Left lung (tissue), 10 donors: Measurements from ENCODE around the gene RAB5B. TPM values are rescaled to one million over a fixed set of nuclear protein-coding genes. Genes with fewer than 3 reads are reported as not detected.
"Not testable (repeated sequence)": the region's sequence is repeated elsewhere in the genome, so short reads cannot be mapped to it uniquely, and the experiment has no call there.

ENCODE experiments used
- ATAC-seq: fragments of 200-7000 bp; cut with Tn5 transposase; one replicate; pipeline ENCODE4 v1.9.1; 2020; ENCODE audit warnings: moderate library complexity
- DNase-seq, 4 donors: peaks; one replicate each; pipeline ENCODE4 v3.0.0-alpha.2; 2013 to 2020
- H3K27ac ChIP-seq, 2 donors: fragments of 200-600 bp; sonication (generic) in 1 of 2; one replicate each; pipeline versions ENCODE4 v1.5.0 to v1.8.0; 2020 to 2021
- H3K27me3 ChIP-seq, 2 donors: fragments of 200-600 bp; sonication (generic) in 1 of 2; one replicate each; pipeline versions ENCODE4 v1.5.0 to v1.8.0; 2020 to 2021
- H3K36me3 ChIP-seq, 2 donors: fragments of 200-600 bp; sonication (generic) in 1 of 2; one replicate each; pipeline versions ENCODE4 v1.5.0 to v1.8.0; 2020 to 2021
- H3K4me1 ChIP-seq, 2 donors: fragments of 200-600 bp; one replicate each; pipeline ENCODE4 v1.8.0; 2021
- H3K4me3 ChIP-seq, 2 donors: fragments of 200-600 bp; sonication (generic) in 1 of 2; one replicate each; pipeline versions ENCODE4 v1.5.0 to v1.8.0; 2020 to 2021; ENCODE audit warnings: mild to moderate bottlenecking in 1 of 2
- H3K9me3 ChIP-seq, 2 donors: fragments of 200-600 bp; sonication (generic) in 1 of 2; one replicate each; pipeline versions ENCODE4 v1.5.0 to v1.8.0; 2020 to 2021
- intact Hi-C, 2 donors: fragments of 100-400 bp; cut with DNase I; formaldehyde crosslinking; loops; one replicate each; pipeline versions ENCODE4 v1.11.2 to v1.14.2; 2022
- polyA plus RNA-seq, 6 donors: library from polyadenylated mRNA; unstranded; fragments of 120-200 nt; gene quantifications; one replicate each; pipeline ENCODE4 v1.2.1, GENCODE V29; 2013; ENCODE audit not compliant: insufficient read length in 6 of 6
- total RNA-seq, 2 donors: library from RNA; stranded (reverse); fragmentation: NEBNext Ultra II Directional; extraction: Animal tissue kit (Norgen Biotek cat#: 25700); gene quantifications; one replicate each; pipeline ENCODE4 v1.2.1, GENCODE V29; 2021
- TF ChIP-seq, protein P1 (sequence below), 2 donors: fragments of 200-600 bp; sonication (generic) in 1 of 2; IDR thresholded peaks; one replicate each; pipeline versions ENCODE4 v1.5.0 to v1.8.0; 2021; ENCODE audit warnings: antibody characterized with exemption in 2 of 2
- donor health status: DM: no; HTN: yes; CAD: no.
- donor health status: DM: no; HTN: no; CAD: no.

The RAB5B gene
- total and polyA plus RNA-seq, 8 donors: 116 to 175 (median 142) TPM

GRCh38 chr12:55985341-55985740 lies 11.5 kb downstream of the RAB5B start:
- ATAC-seq: no peak
- H3K36me3 ChIP-seq: peaks cover 0 to 87% of the 10 kb centered on the region in 2 donors
- intact Hi-C loops: no loop called here

GRCh38 chr12:55985976-55986375 lies 12.1 kb downstream of the RAB5B start:
- H3K27ac ChIP-seq, H3K4me3 ChIP-seq, intact Hi-C loops, H3K9me3 ChIP-seq, DNase-seq, H3K27me3 ChIP-seq, ATAC-seq: not testable (repeated sequence)
- H3K4me1 ChIP-seq: peaks cover 0 to 37% of the 10 kb centered on the region in 2 donors
- peaks cover 0 to 87% of the 10 kb centered on the region in 2 donors for H3K36me3 ChIP-seq

More at GRCh38 chr12:55985341-55985740, 11.5 kb downstream of the RAB5B start:
- peaks cover 0 to 37% of the 10 kb centered on the region in 2 donors for H3K4me1 ChIP-seq
- H3K27me3 ChIP-seq: no peaks in the 10 kb centered on the region
- H3K27ac ChIP-seq: no peak overlapping the region
- H3K9me3 ChIP-seq: no peaks in the 10 kb centered on the region
- H3K4me3 ChIP-seq: no peak overlapping the region
- no peak for DNase-seq
- TF ChIP-seq, protein P1, sequence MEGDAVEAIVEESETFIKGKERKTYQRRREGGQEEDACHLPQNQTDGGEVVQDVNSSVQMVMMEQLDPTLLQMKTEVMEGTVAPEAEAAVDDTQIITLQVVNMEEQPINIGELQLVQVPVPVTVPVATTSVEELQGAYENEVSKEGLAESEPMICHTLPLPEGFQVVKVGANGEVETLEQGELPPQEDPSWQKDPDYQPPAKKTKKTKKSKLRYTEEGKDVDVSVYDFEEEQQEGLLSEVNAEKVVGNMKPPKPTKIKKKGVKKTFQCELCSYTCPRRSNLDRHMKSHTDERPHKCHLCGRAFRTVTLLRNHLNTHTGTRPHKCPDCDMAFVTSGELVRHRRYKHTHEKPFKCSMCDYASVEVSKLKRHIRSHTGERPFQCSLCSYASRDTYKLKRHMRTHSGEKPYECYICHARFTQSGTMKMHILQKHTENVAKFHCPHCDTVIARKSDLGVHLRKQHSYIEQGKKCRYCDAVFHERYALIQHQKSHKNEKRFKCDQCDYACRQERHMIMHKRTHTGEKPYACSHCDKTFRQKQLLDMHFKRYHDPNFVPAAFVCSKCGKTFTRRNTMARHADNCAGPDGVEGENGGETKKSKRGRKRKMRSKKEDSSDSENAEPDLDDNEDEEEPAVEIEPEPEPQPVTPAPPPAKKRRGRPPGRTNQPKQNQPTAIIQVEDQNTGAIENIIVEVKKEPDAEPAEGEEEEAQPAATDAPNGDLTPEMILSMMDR (IDR thresholded peaks at IDR 0.05): no peak

GRCh38 chr12:55991110-55991509 lies 17.2 kb downstream of the RAB5B start:
- TF ChIP-seq, protein P1 (IDR thresholded peaks at IDR 0.05): no peak
- H3K9me3 ChIP-seq: no peaks in the 10 kb centered on the region
- DNase-seq (no peak), ATAC-seq (no peak)
- H3K27me3 ChIP-seq: no peaks in the 10 kb centered on the region
- intact Hi-C loops: loop anchor here in 1 of 2 donors (5.0 kb wide), 1 partner anchor 46 kb away; no protein-coding TSS in a partner anchor
- H3K4me3 ChIP-seq: no peak overlapping the region
- H3K27ac ChIP-seq: no peak overlapping the region
- peaks cover 0 to 4% of the 10 kb centered on the region in 2 donors for H3K4me1 ChIP-seq
- peaks cover 0 to 93% of the 10 kb centered on the region in 2 donors for H3K36me3 ChIP-seq

DNA sequence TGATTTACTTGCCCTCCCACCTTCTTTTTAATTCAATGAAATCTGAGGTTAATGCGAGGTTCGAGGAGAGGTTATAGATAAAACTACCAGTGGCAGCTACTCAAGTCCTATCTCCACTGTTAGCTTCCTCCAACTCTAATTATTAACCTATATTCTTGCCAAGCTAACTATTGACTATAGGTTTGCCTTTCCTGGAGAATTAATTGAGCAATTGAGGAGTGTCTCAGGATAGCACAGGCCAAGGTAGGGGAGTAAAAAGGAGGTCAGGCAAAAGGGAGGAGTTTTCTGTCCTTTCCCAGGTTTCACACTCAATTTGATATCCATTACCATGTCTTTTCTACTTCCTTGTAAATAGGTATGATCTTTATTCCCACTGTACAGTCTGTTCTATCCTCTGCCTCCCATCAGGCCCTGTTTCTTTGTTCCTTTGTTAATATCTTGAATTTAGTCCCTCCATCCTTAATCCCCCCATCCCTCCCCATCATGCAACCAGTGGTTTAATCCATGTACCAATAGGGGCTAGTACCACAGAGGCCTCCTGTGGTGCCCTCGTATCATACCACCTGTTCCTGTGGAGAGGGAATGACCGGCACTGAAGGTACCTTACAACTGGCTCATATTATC lies 19.5 kb downstream of the RAB5B start:
- H3K9me3 ChIP-seq: no peaks in the 10 kb centered on the region
- DNase-seq (no peak), ATAC-seq (no peak)
- intact Hi-C loops: loop anchor here in 1 of 2 donors (5.0 kb wide), 1 partner anchor 44 kb away; no protein-coding TSS in a partner anchor
- peaks cover 3 to 21% of the 10 kb centered on the region in 2 donors for H3K4me1 ChIP-seq
- peaks cover 0 to 71% of the 10 kb centered on the region in 2 donors for H3K36me3 ChIP-seq
- no peak overlapping the region for H3K27ac ChIP-seq
- no peak overlapping the region for H3K4me3 ChIP-seq
- TF ChIP-seq, protein P1 (IDR thresholded peaks at IDR 0.05): no peak
- no peaks in the 10 kb centered on the region for H3K27me3 ChIP-seq

- intact Hi-C loops: no loop called here
- no peaks in the 10 kb centered on the region for H3K27me3 ChIP-seq
- H3K9me3 ChIP-seq: no peaks in the 10 kb centered on the region
- ATAC-seq (no peak), DNase-seq (no peak)
- peaks cover 0 to 56% of the 10 kb centered on the region in 2 donors for H3K36me3 ChIP-seq
- no peak overlapping the region for H3K4me3 ChIP-seq
- TF ChIP-seq, protein P1 (IDR thresholded peaks at IDR 0.05): no peak
- H3K4me1 ChIP-seq: peaks cover 3 to 26% of the 10 kb centered on the region in 2 donors
- H3K27ac ChIP-seq: no peak overlapping the region
These were observed 21.5 kb downstream of the RAB5B start for GRCh38 chr12:55995366-55995765.
